Retinal pigment epithelial cell (primary cell): Measurements from ENCODE around the gene FURIN.
A peak's percentile ranks its signal among the peaks of the same experiment; 100 is the strongest.

Experiments used
- DNase-seq: peaks from one replicate; pipeline ENCODE4 v3.0.0-alpha.2; 2010; ENCODE audit warnings: low read depth
- H3K4me3 ChIP-seq: 2 replicates; pipeline ENCODE4 v1.5.1; 2011; ENCODE audit warnings: mild to moderate bottlenecking, low read length, control low read depth, moderate library complexity
- TF ChIP-seq, protein P1 (sequence below): conservative IDR thresholded peaks from 2 replicates; pipeline ENCODE4 v1.5.1; 2011; ENCODE audit warnings: low read depth, low read length, control low read depth, inconsistent platforms

Gene FURIN

GRCh38 chr15:90864507-90864906 lies 3.9 kb upstream of the FURIN start:
- no peak overlapping the region for H3K4me3 ChIP-seq
- TF ChIP-seq, protein P1, sequence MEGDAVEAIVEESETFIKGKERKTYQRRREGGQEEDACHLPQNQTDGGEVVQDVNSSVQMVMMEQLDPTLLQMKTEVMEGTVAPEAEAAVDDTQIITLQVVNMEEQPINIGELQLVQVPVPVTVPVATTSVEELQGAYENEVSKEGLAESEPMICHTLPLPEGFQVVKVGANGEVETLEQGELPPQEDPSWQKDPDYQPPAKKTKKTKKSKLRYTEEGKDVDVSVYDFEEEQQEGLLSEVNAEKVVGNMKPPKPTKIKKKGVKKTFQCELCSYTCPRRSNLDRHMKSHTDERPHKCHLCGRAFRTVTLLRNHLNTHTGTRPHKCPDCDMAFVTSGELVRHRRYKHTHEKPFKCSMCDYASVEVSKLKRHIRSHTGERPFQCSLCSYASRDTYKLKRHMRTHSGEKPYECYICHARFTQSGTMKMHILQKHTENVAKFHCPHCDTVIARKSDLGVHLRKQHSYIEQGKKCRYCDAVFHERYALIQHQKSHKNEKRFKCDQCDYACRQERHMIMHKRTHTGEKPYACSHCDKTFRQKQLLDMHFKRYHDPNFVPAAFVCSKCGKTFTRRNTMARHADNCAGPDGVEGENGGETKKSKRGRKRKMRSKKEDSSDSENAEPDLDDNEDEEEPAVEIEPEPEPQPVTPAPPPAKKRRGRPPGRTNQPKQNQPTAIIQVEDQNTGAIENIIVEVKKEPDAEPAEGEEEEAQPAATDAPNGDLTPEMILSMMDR = no peak
- no peak for DNase-seq

DNA sequence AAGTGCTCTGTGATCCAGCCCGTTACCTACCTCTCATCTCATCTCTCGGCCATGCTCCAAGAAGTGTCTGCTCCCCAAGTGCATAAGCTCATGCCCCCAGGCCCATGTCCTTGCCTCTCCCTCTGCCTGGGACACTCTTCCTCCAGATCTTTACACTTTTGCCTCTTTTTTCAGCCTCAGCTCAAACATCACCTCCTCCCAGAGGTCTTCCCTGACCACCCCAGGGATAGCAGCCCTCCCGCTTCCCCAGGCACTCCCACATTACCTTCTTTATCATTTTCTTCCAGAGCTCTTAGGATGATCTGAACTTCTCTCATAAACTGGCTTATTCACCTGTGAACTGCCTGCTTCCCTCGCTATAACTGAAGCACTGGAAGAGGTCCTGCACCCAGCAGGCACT lies 2.7 kb upstream of the FURIN start:
- H3K4me3 ChIP-seq = no peak overlapping the region
- DNase-seq = no peak
- TF ChIP-seq, protein P1 = no peak

GRCh38 chr15:90866161-90866715 lies 2.1 kb upstream of the FURIN start:
- TF ChIP-seq, protein P1 = no peak

DNA sequence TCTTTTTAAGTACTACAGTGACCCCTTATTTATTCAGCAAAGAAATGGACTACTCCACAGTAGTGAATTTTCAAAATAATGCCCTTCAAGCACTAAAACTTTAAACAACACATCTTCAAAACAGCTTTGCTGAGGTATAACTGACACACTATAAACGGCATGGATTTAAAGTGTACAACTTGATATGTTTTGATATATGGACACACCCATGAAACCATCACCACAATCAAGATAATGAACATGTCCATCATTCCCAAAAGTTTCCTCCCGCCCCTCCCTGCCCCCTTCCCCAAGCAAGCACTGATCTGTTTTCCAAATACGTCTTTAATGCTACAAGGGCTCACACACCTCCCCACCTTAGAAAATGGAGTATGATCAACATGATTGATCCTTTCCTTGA lies 1.6 kb upstream of the FURIN start:
- TF ChIP-seq, protein P1 = no peak
- no peak overlapping the region for H3K4me3 ChIP-seq
- DNase-seq = no peak

More at GRCh38 chr15:90866161-90866715, 2.1 kb upstream of the FURIN start:
- DNase-seq = no peak
- H3K4me3 ChIP-seq = no peak overlapping the region

- H3K4me3 ChIP-seq = no peak overlapping the region
- TF ChIP-seq, protein P1 = no peak
- DNase-seq = no peak
Measured at GRCh38 chr15:90869140-90869541, 753 bp downstream of the FURIN start.

DNA sequence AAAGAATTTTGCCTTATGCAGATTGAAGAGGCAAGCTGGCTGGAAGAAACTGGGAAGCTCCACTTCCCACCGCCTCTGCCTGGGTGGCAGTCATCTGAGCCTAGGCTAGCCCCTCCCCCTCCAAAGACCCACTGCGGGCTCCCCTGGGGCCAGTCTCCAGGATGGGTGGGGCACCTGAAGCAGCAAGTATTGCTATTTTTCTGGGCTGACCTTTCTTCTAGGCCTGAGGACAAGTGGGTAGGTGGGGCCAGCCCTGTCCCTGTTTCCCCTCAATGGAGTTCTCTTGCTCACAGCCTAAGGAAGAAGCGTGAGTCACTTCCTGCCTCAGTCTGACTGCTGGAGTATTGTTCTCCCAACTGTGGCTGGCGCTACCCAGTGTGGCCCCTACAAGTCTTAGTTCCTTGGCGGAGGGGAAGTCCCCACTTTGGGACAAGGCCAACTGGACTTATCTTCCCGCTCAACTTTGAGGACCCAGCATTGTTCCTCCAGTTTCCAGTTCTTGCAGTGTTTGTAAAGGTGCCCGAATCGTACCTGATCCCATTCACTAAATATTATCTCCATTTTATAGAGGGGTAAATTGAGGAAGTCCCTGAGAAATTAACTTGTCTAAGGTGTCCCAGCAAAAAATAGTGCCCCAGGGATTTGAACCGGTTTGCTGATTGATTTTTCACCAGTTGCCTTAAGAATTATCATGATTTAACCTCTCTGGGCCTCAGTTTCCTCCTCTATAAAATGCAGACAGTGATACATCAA lies 1.4 kb downstream of the FURIN start:
- TF ChIP-seq, protein P1 = no peak
- DNase-seq = peak; percentile 52
- no peak overlapping the region for H3K4me3 ChIP-seq

- peak overlapping the region; percentile 72 for H3K4me3 ChIP-seq
- TF ChIP-seq, protein P1 = no peak
- no peak for DNase-seq
Measured at GRCh38 chr15:90870354-90871138, 2.2 kb downstream of the FURIN start.
